NCI-H510A treated with DMSO at 0.1 percent for 48 hours (cell line): ENCODE data around the gene FAM174B.

ENCODE experiments used
- DNase-seq: peaks from one replicate; lab custom pipeline; 2025; lab: John Stamatoyannopoulos, UW

FAM174B gene

DNA sequence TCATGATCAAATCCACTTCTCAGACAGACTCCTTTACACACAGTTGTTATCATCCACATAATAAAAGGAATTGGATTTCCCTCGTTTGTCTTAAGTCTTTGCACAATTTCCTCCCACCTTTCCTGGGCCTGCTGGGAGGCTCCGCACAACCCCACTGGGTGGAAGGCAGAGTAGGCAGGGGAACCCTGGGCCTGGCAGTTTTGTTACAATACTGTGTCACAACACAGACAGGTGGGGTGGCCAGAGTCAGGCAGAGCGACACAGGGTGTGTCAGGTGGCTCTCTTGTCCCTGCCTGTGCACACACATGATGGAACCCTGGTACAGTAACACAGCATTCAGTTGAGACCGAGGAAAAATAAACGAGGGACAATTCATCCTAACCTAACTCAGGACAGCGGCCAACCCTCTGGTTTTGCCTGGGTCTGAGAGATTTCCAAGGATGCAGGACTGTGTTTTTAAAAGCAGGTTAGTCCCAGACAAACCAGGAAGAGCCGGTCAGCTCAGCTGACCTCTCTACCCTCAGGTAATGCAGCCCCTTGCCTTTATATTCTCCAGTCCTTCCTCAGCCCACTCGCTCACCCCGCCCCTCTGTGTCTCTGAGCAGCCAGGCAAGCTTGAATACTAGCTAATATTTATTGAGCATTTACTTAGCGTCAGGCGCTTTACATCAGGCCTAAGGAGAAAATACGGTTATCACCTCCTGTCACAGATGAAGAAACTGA, 8.8 kb upstream of the FAM174B start:
- no peak for DNase-seq

DNA sequence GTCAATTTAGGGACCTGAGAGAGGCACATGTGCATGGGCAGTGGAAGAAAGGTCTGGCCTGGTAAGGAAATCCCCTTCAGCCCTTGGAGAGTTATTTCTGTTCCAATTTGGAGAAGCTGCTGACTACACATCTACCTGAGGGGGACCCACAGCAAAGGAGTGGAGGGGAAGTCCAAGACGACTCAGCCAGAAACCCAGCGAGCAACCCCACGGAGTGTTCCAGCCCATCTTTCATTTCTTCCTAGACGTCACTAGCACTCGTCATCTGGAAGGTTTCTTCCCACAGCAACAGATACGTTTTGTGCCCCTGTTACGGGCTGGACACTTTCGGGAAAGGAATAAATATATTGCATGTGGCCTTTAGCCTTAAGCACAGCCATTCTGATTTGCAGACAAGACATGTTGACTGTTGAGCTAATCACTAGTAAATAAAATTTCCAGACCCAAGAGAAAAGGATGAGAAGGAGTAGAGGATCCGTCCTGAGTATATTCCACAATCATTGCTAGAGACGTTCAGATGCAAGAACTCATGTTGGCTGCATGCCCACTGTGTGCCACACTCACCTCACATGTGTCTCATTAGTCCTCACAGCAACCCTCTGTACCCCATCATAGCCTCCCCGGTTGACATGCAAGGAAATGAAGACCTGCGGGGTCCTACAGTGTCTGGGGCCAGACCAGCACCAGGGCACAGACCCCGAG, 7.8 kb upstream of the FAM174B start:
- DNase-seq: no peak

DNA sequence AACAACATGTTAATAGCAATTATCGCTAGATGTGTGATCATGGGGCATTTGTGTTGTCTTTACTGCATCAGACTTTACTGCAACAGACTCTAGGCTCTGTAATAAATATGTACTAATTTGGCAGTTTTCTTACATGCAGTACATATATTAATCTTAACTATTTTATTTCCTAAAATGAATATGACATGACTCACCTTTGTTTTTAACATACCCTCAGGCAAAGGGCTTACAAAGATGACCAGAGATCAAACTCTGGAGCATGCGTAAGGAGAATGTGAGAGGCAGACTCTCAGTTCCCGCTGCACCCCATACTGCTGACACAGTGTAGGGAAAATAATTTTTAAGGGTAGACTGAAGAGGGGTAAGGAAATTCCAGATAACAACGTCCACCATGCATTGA, 7.2 kb upstream of the FAM174B start:
- no peak for DNase-seq

DNA sequence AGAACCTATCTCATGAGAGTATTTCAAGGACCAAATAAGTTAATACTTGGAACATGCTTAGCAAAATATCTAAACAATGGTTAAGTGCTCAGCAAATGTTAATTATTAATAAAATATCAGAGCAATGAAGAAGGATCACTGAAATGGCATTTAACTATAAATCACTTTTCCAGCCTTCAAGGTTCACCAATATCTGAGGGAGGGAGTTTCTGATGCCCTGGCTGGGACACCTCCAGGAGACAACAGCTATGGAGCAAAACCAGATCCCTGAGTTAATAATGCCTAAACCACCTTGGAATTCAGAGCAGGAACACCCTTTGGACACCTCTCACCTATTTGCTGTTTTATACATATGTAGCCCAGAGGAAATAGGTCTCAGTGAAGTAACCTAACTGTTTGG, 6.4 kb upstream of the FAM174B start:
- DNase-seq: no peak

DNA sequence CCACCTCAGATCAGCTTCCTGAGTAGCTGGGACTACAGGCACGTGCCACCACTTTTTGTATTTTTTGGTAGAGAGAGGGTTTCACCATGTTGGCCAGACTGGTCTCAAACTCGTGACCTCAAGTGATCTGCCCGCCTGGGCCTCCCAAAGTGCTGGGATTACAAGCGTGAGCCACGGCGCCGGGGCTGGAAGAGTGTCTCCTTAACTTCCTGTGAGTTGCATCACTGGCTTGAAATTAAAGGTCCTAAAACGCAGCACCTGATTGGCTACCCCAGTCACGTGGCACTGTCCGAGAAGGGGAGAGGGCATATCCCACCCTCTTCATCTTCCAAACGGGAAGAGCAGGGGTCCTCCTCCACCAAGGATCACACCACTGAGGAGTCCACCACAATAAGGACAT, 5.5 kb upstream of the FAM174B start:
- DNase-seq: no peak

DNA sequence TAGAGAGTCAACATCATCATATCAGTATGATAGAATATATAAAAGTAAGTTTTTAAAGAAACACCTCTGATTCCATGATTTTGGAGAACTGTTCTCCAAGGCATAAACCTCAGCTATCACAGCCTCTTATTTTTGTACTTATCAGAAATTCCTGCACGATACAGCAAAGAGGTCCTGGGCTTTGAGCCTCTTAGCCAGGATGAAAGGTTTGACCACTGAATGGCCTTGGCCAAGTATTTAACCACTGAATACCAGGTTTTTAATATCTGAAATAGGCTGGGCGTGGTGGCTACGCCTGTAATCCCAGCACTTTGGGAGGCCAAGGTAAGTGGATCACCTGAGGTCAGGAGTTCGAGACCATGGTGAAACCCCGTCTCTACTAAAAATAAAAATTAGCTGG, 1.9 kb upstream of the FAM174B start:
- no peak for DNase-seq

DNA sequence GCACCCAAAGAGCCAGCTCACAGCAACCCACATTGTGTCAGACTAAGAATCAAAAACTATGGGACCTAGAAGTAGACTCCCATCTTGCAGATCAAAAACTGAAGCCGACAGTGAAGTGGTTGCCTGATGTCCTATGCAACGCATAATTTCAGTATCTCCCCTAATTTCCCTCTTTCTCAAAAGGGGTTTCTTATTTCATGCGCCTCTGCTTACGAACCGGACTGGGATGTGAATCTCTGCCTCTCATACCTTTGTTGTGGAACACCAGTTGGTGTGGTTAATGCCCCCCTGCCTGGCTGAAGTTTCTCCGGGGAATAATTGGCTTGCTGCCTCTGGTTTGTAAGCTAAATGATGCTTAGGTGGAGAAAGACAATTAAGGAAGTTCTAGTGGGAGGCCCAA, 514 bp upstream of the FAM174B start:
- no peak for DNase-seq

DNA sequence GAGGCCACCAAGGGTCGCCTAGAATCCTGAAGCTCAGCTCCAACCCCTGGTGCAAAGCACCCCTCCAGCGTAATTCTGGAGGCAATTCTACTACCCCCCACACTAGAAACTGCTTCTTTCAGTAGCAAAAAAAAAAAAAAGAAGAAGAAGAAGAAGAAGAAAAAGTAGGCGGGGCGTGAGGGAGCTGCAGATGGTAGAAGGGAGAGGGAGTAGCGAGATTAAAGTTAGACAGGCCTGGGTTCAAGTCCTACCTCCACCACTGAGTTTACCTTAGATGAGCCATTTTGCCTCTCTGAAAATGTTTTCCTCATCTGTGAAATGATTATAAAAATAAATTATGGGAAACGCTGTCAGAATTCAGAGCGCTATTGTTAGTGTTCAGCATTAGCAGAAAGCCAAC, 913 bp downstream of the FAM174B start:
- DNase-seq: peak; percentile 38

DNA sequence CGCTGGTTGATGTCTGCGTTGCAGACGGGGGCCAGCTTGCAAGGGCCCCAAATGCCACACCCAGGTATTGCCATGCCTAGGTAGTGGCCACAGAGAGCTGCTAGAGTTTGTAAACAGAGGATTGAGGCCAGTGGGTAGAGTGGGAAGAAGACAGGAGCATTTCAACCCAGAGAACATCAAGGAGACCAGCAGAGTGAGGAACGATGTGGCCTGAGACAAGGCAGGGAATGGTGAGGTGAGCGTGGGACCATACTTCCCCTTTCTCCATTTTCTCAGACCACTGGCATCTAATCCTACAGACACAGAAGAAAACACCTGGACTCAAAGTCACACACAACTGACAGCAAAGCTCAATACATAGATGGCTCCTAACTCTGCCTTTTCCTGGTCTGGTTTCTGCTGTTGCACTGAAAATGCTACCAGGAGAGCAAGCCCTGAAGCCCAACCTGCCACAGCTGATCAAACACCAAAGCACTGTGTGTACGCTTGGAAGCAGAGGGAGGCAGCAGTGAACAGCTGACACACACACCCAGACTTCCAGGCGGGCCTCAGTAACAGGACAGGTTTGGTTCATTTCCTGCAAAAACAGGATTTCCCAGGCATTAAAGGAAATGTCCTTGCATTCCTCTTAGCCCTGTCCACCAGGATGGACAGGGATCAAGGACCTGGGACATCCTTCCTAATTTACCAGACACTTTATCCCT, 1.6 kb downstream of the FAM174B start:
- DNase-seq: peak; percentile 58

DNA sequence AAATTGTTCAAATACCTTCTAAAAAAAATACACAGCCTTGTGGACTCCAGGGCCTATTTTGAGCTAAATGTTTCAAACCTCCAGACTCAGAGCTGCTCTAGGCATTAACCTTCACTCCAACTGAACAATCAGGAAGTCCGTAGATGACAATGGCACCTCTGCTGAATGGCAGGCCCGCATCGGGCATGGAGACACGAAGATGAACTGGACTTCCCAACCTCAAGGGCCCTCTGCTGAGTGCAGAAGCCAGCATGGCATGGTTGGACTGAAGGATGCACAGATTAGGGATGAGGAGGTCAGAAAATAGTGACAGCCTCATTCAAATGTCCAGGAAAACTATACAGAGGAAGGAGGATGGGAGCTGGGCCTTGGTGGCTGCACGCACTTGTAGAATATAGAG, 2.2 kb downstream of the FAM174B start:
- DNase-seq: no peak

DNA sequence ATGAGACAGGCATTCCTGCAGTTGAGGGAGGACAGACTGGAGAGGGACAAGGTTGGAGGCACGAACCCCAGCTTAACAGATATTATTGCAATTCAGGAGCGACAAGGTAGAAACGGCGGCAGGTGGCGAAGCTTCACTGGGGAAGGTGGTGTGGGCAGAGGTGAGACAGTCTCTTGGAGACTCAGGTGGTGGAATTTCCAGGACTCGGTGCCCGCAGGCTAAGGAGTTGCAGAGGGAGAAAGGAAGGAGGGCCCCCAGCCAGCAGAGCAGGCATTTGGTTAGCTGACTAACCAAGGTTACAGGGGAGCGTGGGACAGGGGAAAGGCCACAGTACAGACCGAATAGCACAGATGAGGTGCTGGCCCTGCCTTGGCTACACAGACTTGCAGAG, 3.0 kb downstream of the FAM174B start:
- DNase-seq: no peak

DNA sequence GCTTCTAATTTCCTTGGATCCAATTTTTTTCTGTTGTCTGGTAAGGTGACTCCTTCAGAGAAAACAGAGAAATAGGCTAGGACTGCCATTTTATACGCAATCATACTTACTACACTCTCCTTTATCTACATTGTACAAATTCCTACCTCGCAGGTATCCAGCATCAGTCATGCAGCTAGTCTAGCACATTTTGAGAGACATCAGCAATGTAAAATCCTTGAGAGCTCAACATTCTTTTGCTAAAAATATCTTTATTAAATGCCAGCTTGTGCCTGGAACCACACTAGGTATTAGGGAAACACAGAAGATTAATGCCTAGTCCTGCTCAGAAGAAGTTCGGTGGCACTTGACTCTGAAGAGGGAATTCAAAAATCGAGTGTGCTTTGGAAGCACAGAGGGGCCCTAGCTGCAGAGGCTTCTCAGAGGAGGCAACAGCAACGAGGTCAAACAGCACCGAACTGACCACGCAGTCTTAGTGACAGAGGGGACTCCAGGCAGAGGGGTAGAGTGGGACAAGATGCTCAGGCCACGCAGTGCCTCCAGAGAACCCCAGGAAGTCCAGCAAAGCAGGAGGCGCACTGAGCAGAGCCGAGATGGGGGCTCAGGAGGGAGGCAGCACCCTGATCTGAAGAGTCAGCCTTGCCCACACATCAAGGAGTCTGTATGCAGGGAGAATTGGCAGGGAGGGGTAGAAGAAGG, 3.5 kb downstream of the FAM174B start:
- DNase-seq: no peak

DNA sequence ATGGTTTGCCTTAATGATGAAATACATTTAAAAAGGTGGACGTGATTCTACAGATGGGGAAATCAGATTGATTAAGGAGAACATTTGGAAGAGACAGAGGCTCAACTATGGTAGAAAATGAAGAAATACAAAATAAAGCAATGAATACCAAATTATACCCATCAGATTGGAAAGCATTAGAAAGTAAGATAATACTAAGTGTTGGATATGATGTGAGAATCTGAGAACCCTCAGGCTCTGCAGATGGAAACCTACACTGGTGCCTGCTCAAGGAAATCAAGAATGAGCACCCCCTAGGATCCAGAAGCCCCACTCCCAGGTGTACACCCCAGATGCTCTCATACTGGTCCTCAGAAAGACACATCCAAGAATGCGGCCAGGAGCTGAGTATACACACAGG, 4.6 kb downstream of the FAM174B start:
- DNase-seq: no peak

DNA sequence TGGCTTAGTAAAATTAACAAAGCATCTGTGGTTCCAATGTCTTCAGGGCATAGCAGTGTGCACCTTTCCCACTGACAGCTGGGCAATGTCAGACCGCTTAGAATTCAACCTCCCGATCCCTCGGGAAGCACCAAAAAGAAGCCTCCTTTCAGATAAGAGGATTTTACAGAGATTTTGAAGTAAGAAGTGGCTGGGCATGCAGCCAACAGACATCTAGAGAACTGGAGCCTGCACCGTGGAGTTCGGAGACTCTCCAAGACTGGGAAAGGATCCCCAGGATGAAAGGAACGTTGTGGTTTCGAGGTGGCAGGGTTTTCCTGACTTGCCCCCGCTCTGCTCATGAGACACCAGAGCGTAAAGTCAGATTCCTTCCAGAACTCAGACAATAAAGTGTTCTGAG, 5.3 kb downstream of the FAM174B start:
- DNase-seq: no peak

DNA sequence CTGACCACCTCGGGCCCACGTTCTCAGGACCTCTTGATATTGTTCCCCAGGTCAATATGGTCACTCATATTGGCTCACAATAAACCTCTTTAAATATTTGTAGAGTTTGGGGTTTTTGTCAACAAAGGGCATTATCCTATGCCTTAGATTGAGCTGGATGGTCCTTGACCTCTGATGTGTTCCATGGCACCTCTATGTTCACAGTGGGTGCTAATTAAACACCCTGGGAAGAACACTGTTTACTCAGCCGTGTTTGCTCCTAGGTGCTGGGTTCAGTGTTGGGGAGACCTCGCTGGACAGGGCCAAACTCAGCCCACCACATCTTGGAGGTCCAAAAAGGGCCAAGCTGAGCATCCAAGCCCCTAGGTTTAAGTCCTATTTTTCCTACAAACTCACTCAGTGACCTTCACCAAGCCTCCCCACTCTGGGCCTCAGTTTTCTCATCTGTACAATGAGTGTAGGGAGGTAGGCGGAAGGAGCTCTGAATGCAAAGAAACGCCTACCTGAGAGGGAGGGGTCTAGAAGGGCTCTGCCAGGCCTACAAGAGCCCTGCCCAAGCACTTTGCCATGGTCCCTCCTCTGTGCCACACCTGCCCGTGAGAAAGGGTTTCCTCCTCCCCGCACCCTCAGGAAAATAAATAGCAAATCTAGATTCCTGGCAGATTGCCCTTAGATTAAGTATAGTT, 7.2 kb downstream of the FAM174B start:
- no peak for DNase-seq

DNA sequence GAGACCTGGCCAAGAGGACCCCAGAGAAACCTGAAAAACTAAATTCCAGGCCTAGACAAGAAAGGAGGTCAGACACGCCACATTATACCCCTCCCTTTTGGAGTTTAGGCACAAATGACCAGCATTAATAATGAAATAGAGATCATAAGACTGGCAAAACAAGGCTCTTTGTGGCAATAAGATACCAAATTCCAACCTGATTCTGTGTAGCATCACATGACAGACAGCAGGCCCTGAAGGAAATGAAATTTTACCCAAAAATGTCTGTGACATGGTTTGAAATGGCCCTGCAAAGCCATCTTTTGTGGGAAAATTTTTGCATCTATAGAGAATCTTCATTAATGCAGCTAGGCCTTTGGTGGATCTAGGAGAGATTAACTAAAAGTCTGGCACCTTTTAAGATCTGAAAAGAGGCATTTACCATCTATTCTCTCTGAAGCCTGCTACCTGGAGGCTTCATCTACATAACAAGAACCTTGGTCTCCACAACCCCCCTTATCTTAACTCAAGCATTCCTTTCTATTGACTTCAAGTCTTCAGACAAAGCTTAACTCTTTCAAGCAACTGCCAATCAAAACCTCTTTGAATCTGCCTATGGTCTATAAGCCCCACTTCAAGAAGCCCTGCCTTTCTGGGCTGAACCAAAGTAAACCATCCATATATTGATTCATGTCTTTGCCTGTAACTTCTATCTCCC, 8.0 kb downstream of the FAM174B start:
- DNase-seq: no peak

DNA sequence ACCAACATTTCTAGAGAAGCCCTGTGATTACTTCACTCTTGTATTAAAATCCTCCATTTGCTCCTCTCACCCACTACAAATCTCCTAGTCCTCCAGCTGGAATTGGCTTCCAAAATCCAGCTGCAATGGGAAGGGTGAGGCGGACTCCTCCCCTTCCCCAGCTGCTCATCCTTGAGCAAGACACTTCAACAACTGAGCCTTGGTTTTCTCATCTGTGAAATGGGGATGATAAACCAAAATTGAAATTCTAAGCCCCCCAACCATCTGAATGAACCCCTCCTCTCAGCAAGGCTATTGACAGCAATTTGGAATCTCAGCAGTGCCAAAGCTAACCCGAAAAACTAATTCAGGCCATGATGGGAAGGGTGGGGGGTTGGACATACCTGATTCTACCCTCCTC, 9.4 kb downstream of the FAM174B start:
- DNase-seq: no peak

DNA sequence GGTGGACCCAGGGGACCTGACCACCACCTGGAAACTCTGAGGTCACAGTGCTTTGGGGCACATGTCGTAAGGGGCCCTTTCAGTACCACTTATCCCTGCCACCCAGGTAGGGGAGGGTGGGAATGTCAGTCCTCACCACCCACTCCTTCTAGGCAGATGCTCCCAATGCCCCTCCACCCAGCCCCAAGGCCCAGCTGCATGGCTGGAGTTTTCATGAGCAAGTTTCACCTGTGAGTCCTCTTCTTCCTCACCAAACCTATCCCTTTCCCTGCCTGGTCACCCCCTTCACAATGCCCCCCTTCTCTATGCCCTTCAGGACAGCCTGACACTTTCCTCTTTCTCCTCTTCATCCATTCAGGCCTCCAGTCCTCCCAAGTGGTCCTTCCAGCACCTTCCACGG, 9.8 kb downstream of the FAM174B start:
- DNase-seq: no peak

DNA sequence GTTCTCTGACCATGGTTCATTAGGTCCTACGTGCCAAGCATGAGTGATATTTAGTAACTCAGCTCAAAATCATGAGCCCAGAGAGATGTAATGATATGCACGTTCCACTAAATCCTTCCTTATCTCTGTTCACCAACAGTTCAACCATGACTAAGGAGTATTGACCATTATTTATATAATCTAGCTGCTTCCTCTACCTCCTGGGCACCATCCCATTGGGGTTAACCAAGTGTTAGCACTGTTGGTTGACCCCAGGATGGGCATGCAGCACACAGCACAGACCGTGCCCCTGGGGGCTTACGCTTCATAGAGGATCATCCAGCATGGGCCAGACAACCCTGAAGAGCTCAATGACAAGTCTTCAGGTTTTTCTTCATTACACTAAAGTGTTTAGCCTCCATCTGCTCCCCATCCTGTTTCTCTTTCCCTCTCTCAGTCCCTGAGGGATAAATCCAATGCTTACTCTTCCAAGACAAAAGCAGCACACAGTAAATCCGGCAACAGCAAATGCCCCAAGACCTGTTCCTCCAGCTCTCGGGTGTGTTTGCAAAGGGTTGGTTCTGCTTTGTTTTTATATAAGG, 10.4 kb downstream of the FAM174B start:
- DNase-seq: no peak

DNA sequence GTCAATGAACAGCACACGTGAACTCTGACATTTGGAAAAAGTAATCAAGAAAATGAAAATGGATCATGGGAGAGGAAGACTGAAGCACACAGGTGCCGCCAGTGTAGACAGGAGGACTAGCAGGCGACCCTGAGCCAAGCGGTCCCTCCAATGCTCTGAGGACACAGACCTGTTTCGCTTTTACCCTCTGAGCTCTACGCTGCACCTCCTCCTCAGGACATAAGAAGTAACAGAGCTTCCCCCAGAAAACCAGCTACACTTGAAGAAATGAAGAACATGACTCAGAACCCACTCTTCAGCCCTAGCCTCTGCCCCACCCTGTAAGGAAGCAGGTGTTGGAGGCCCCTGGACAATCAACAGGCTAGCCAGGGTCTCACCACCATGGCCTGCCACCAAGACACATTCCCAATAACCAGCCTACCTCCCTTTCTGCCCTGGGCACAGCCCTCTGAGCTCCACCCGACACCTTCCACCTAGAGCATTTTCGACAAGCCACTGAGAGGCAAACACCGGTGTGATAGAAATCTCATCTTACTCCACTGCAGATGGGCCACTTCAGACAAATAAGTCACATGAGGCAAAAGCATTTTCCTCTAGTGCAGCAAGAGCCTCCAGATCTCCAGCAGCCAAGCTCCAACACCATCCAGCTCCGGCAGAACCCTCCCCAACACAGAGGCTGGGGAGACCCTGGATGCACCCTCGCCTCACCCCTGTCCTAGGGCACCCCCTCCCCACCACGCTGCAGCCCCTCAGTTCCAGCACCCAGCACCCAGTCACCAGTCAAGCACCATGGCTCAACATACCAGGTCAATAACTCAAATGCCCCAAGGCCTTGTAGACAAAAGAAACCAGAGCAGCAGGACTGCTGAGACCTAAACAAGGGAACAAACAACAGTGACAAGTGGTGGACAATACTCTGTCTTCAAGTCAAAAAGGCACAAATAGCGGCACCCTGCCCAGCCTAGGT, 11.4 kb downstream of the FAM174B start:
- peak; percentile 44 for DNase-seq
